ENCODE results near the gene RWDD3.

The RWDD3 gene

GRCh38 chr1:95263450-95263849, 29.4 kb downstream of the RWDD3 start:
- no peak overlapping the region for H3K4me3 ChIP-seq (ENCODE audit: control insufficient read depth, low read depth, low read length)
- TF ChIP-seq, protein P1, sequence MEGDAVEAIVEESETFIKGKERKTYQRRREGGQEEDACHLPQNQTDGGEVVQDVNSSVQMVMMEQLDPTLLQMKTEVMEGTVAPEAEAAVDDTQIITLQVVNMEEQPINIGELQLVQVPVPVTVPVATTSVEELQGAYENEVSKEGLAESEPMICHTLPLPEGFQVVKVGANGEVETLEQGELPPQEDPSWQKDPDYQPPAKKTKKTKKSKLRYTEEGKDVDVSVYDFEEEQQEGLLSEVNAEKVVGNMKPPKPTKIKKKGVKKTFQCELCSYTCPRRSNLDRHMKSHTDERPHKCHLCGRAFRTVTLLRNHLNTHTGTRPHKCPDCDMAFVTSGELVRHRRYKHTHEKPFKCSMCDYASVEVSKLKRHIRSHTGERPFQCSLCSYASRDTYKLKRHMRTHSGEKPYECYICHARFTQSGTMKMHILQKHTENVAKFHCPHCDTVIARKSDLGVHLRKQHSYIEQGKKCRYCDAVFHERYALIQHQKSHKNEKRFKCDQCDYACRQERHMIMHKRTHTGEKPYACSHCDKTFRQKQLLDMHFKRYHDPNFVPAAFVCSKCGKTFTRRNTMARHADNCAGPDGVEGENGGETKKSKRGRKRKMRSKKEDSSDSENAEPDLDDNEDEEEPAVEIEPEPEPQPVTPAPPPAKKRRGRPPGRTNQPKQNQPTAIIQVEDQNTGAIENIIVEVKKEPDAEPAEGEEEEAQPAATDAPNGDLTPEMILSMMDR (IDR thresholded peaks at IDR 0.05; ENCODE audit: control insufficient read depth, insufficient read depth, low read depth, low read length, missing control alignments), result no peak

DNA sequence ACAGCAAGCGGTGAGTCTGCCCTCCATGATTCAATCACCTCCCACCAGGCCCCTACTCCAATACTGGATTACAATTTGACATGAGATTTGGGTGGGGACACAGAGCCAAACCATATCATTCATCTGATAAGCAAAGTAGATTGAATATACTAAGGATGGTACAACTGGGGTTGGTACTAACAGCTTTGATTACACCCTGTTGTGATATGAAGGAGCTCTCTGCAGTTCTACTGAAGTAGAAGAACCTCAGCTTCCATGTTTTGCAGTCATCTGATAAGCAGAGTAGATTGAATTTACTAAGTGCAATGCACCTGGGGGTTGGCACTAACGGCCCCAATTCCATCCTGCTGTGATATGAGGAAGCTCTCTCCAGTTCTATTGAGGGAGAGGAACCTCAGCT, 31.1 kb downstream of the RWDD3 start:
- TF ChIP-seq, protein P1 (IDR thresholded peaks at IDR 0.05; ENCODE audit: control insufficient read depth, insufficient read depth, low read depth, low read length, missing control alignments), result no peak
- DNase-seq (ENCODE audit: low read depth), result no peak
- H3K4me3 ChIP-seq (ENCODE audit: control insufficient read depth, low read depth, low read length), result no peak overlapping the region

More at GRCh38 chr1:95263450-95263849, 29.4 kb downstream of the RWDD3 start:
- no peak for DNase-seq (ENCODE audit: low read depth)

DNA sequence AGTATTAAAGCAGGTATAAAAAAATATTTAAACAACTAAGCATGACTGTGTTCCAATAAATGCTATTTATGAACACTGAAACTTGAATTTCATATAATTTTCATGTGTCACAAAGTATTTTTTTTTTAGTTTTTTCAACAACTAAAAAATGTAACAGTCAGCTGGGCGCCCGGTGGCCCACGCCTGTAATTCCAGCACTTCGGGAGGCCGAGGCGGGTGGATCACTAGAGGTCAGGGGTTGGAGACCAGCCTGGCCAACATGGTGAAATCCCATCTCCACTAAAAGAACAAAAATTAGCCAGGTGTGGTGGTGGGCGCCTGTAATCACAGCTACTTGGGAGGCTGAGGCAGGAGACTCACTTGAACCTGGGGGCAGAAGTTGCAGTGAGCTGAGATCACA, 42.4 kb downstream of the RWDD3 start:
- H3K4me3 ChIP-seq (ENCODE audit: control insufficient read depth, low read depth, low read length), result no peak overlapping the region
- DNase-seq (ENCODE audit: low read depth), result no peak
- TF ChIP-seq, protein P1 (IDR thresholded peaks at IDR 0.05; ENCODE audit: control insufficient read depth, insufficient read depth, low read depth, low read length, missing control alignments), result no peak

DNA sequence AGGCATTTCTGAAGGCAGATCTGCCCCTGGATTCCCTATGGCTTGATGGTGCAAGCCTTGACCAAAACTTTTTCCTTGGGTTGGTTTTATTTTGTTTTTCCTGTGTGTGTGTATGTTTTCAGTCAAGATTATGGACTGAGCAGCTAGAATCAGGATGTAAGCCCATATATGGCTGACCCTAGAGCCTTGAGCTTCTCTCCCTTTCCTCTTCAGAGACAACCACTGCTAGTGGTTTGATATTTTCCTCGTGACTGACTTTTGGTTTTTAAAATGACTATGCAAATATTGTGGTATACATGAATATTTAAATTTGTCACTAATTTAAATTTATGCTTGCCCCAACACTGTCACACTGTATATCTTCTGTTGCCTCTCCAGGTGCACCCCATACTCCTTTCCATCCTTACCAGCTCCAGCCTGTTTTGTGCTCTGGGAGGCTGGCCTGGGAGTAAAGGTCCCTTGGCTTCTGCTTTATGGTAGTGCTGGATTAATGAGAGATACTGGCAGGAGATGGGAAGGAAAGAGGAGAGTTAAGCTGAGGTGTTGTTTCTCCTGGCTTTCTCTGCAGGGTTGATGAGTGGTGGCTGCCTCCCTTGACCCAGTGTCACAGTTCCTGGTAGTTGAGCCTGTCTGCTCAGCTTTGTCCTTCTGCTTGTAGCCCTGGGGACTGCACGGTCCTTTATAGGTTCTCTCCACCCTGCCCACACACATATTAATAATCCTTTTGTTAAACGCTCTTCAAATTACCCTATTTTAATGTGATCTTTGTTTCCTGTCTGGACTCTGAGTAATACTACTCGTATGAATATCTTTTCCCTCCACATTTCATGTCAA, 44.4 kb downstream of the RWDD3 start:
- TF ChIP-seq, protein P1 (IDR thresholded peaks at IDR 0.05; ENCODE audit: control insufficient read depth, insufficient read depth, low read depth, low read length, missing control alignments), result no peak
- DNase-seq (ENCODE audit: low read depth), result no peak
- no peak overlapping the region for H3K4me3 ChIP-seq (ENCODE audit: control insufficient read depth, low read depth, low read length)

DNA sequence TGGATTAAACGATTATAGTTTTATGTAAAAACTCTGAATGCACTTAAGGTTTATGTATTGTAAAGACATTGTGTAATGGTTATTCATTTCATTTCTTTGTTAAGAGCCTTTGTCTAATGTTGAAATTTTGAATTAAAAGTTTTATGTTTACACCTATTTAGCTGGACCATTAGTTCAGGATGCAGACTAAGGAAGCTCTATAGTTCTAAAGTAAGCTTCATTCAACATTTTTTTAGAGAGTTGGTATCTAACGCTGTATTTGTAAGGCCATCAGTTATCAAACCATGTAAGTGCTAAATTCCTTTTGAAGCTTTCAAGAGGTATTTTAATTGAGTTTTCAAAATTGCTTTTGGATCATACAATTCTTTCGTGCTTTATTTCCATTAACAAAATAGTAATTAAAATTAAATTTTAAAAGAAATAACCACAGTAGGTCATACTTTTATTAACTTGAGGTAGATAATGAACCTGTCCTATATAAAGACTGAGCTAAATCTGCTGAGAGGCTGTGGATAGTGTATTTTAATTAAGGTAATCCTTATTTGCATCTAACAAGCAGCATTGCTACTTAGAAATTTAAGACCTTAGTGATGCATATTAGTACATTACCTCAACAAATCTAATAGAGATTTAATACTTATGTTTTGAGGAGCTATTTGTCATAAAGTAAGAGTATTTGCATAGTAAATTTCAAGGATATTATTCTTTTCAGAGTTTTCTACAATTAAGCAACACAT, 47.9 kb downstream of the RWDD3 start:
- H3K4me3 ChIP-seq (ENCODE audit: control insufficient read depth, low read depth, low read length), result no peak overlapping the region
- no peak for DNase-seq (ENCODE audit: low read depth)
- TF ChIP-seq, protein P1 (IDR thresholded peaks at IDR 0.05; ENCODE audit: control insufficient read depth, insufficient read depth, low read depth, low read length, missing control alignments), result no peak

GRCh38 chr1:95282518-95282895, 48.5 kb downstream of the RWDD3 start:
- H3K4me3 ChIP-seq (ENCODE audit: control insufficient read depth, low read depth, low read length), result no peak overlapping the region
- DNase-seq (ENCODE audit: low read depth), result no peak
- TF ChIP-seq, protein P1 (IDR thresholded peaks at IDR 0.05; ENCODE audit: control insufficient read depth, insufficient read depth, low read depth, low read length, missing control alignments), result no peak

Measured in AG09309 (cell line).